GM12878 (cell line): Measurements from ENCODE around the gene TMUB1. TPM values are rescaled to one million over a fixed set of nuclear protein-coding genes. Genes with fewer than 3 reads are reported as not detected.

ENCODE experiments used
- ATAC-seq: fragments of 200-7000 bp; cut with Tn5 transposase; 3 replicates; pipeline ENCODE4 v1.9.1; 2020; ENCODE audit warnings: mild to moderate bottlenecking, moderate library complexity
- BruUV-seq: library from RNA; stranded (reverse); fragments of 400-500 nt; replicated peaks from 2 replicates; lab custom pipeline; 2021; lab: Mats Ljungman, UMichigan
- CTCF ChIA-PET: fragments of 300-600 bp; sonication (Branson Sonifier 250); formaldehyde crosslinking; extraction: SDS; loops from one replicate; lab custom pipeline; 2021; ENCODE audit warnings: inconsistent platforms; lab: Yijun Ruan, JAX
- POLR2A ChIA-PET: fragments of 350-600 bp; formaldehyde crosslinking; extraction: SDS; loops from one replicate; lab custom pipeline; 2021; ENCODE audit warnings: inconsistent platforms; lab: Charles Lee
- RAD21 ChIA-PET: fragments of 300-600 bp; sonication (Branson Sonifier 250); formaldehyde crosslinking; loops from one replicate; lab custom pipeline; 2023; ENCODE audit warnings: antibody characterized with exemption; ENCODE audit not compliant: unreplicated experiment; lab: Charles Lee
- SMC1A ChIA-PET: fragments of 300-600 bp; sonication (Branson Sonifier 250); formaldehyde crosslinking; loops from one replicate; lab custom pipeline; 2023; ENCODE audit not compliant: unreplicated experiment, uncharacterized antibody; lab: Charles Lee
- DNase-seq: peaks from one replicate; pipeline ENCODE4 v3.0.0-alpha.2; 2011; ENCODE audit warnings: low read depth, low spot score
- FAIRE-seq: peaks from 3 replicates; lab custom pipeline; 2011; peaks lifted over from hg19 to GRCh38; lab: Jason Lieb, UNC
- H2AFZ ChIP-seq: 2 replicates; pipeline ENCODE4 v1.6.0; 2011; ENCODE audit warnings: low read depth, low read length, control low read depth; ENCODE audit not compliant: control insufficient read depth
- H3K27ac ChIP-seq: 2 replicates; pipeline ENCODE4 v1.5.1; 2011; ENCODE audit warnings: control low read depth; ENCODE audit not compliant: control insufficient read depth, insufficient read depth
- H3K27me3 ChIP-seq, 2 experiments: replicated peaks in 1 of 2; 2 replicates each; pipeline versions ENCODE4 v1.6.0 to v1.6.1; 2011; ENCODE audit warnings: low read length in 1 of 2; ENCODE audit not compliant: control insufficient read depth in 2 of 2, insufficient read depth in 2 of 2
- H3K36me3 ChIP-seq, 2 experiments: 2 replicates each; pipeline ENCODE4 v1.5.1; 2011; ENCODE audit warnings: low read length in 1 of 2; ENCODE audit not compliant: control insufficient read depth in 2 of 2, insufficient read depth in 2 of 2
- H3K4me1 ChIP-seq: 2 replicates; pipeline ENCODE4 v1.6.1; 2011; ENCODE audit warnings: mild to moderate bottlenecking, low read length, moderate library complexity, mixed read lengths; ENCODE audit not compliant: control insufficient read depth, insufficient read depth
- H3K4me2 ChIP-seq: 2 replicates; pipeline ENCODE4 v1.6.0; 2011; ENCODE audit warnings: control low read depth; ENCODE audit not compliant: control insufficient read depth, insufficient read depth
- H3K4me3 ChIP-seq: fragments of 200-600 bp; sonication (generic); 2 replicates; pipeline ENCODE4 v1.5.1; 2016
- H3K79me2 ChIP-seq: 2 replicates; pipeline ENCODE4 v1.6.0; 2011; ENCODE audit warnings: low read length; ENCODE audit not compliant: control insufficient read depth, insufficient read depth
- H3K9ac ChIP-seq: 2 replicates; pipeline ENCODE4 v1.8.0; 2011; ENCODE audit warnings: low read length, control low read depth, mixed read lengths; ENCODE audit not compliant: control insufficient read depth, insufficient read depth
- H3K9me3 ChIP-seq: replicated peaks from 3 replicates; pipeline ENCODE4 v1.5.1; 2011; ENCODE audit warnings: mild to moderate bottlenecking, low read length; ENCODE audit not compliant: control insufficient read depth, insufficient read depth
- H4K20me1 ChIP-seq: 2 replicates; pipeline ENCODE4 v1.6.0; 2011; ENCODE audit not compliant: control insufficient read depth, insufficient read depth
- CREM ChIP-seq: IDR thresholded peaks from 2 replicates; pipeline ENCODE4 v1.6.1; 2014; ENCODE audit warnings: antibody characterized with exemption, low read depth
- E4F1 ChIP-seq: fragments of 450-650 bp; IDR thresholded peaks from 2 replicates; pipeline ENCODE4 v1.6.1; 2018; ENCODE audit warnings: borderline replicate concordance, mild to moderate bottlenecking; ENCODE audit not compliant: partially characterized antibody
- HDAC2 ChIP-seq: fragments of 200-600 bp; sonication (generic); IDR thresholded peaks from 2 replicates; pipeline ENCODE4 v1.6.1; 2017
- MTA2 ChIP-seq: fragments of 450-650 bp; IDR thresholded peaks from 2 replicates; pipeline ENCODE4 v1.6.1; 2016; ENCODE audit warnings: low read depth, mild to moderate bottlenecking, moderate library complexity
- POLR2AphosphoS2 ChIP-seq: IDR thresholded peaks from 2 replicates; pipeline ENCODE4 v1.6.1; 2011; ENCODE audit warnings: low read depth, mild to moderate bottlenecking, low read length, improper control_type of control experiment, moderate library complexity
- RFX5 ChIP-seq: IDR thresholded peaks from 2 replicates; pipeline ENCODE4 v1.6.1; 2011; ENCODE audit warnings: low read depth, low read length, improper control_type of control experiment
- SUZ12 ChIP-seq: fragments of 200-600 bp; sonication (generic); IDR thresholded peaks from one replicate; pipeline ENCODE4 v1.6.1; 2018; ENCODE audit warnings: antibody characterized with exemption, mild to moderate bottlenecking; ENCODE audit not compliant: unreplicated experiment
- WRNIP1 ChIP-seq: IDR thresholded peaks from 2 replicates; pipeline ENCODE4 v1.6.1; 2011; ENCODE audit warnings: low read depth, low read length, improper control_type of control experiment, borderline replicate concordance
- YY1 ChIP-seq: IDR thresholded peaks from 2 replicates; pipeline ENCODE4 v1.6.1; 2011; ENCODE audit warnings: low read depth, mild to moderate bottlenecking, low read length
- ZNF384 ChIP-seq: IDR thresholded peaks from 2 replicates; pipeline ENCODE4 v1.6.1; 2012; ENCODE audit warnings: low read depth, mild to moderate bottlenecking, low read length, improper control_type of control experiment, borderline replicate concordance
- WGBS: methylation state at CpG from one replicate; pipeline ENCODE4 v1.1.6; 2016; ENCODE audit warnings: low lambda C conversion rate; ENCODE audit not compliant: insufficient replicate concordance, insufficient coverage; ENCODE audit errors: missing lambda C conversion rate; 5-methylcytosine and 5-hydroxymethylcytosine counted together
- in situ Hi-C: fragments of 300-500 bp; cut with MboI; formaldehyde crosslinking; loops from 9 replicates; pipeline ENCODE4 v1.14.3; 2018; ENCODE audit warnings: mixed read lengths
- intact Hi-C: fragments of 100-400 bp; cut with micrococcal nuclease; formaldehyde crosslinking; loops from one replicate; pipeline ENCODE4 v1.14.2; 2022; ENCODE audit not compliant: unreplicated experiment
- polyA plus RNA-seq, 11 experiments: library from polyadenylated mRNA; depleted of rRNA in 4 of 11; unstranded in 6 of 11; stranded (reverse) in 5 of 11; fragments of >200 nt; fragmentation: Nextera tagmentation in 4 of 11; fragmentation: Illumina TruSeq in 1 of 11; extraction: Ambion mirVana in 4 of 11; extraction: Trizol in 1 of 11; gene quantifications; 1 replicate in 1 of 11; 2 replicates in 10 of 11; pipeline versions ENCODE4 v1.2.1 to v1.2.3, GENCODE V29; 2011 to 2016; ENCODE audit warnings: inconsistent platforms in 2 of 11, missing spikeins in 2 of 11, low read depth in 1 of 11
- total RNA-seq, 4 experiments: library from RNA; depleted of rRNA in 3 of 4; stranded (reverse); fragments of >200 nt in 3 of 4; fragmentation: Illumina TruSeq in 1 of 4; extraction: Trizol in 1 of 4; gene quantifications; 2 replicates each; pipeline versions ENCODE4 v1.2.1 to v1.2.3, GENCODE V29; 2013 to 2021

The TMUB1 gene
- total and polyA plus RNA-seq, 10 of the 15 experiments (the other 5 are each of a cell fraction or from before 2014, with no cell fraction given): 0.27 to 79.5 (median 41.3) TPM; not detected in 1

GRCh38 chr7:151118108-151119054, 35.1 kb upstream of the TMUB1 start (continued):
- no peak for TF ChIP-seq WRNIP1

DNA sequence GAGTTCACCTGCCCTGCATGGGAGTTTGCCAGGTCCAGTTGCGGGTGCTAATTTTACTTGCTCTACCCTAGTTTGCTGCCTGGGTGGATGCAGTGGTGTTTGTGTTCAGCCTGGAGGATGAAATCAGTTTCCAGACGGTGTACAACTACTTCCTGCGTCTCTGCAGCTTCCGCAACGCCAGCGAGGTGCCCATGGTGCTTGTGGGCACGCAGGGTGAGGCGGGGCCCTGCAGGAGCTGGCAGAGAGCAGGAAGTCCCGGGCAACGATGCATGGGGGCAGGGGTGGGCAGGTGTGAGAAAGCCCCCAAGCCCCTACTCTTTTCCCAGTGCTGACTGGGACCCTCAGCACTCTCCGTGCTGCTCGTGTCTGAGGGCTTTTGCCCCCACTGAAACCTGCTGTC, 34.3 kb upstream of the TMUB1 start:
- Histone ChIP-seq H3K4me3 (no peak overlapping the region), H3K4me2 (no peak overlapping the region), H3K4me1 (no peaks in the 10 kb centered on the region), H3K9ac (no peak overlapping the region), H3K27me3 (no peaks in the 10 kb centered on the region), H3K27ac (no peak overlapping the region), H3K9me3 (no peaks in the 10 kb centered on the region), H3K79me2 (no peaks in the 10 kb centered on the region), H3K36me3 (peaks cover 3 to 19% of the 10 kb centered on the region in 2 experiments; a peak in 3 of 4 replicates), H4K20me1 (no peaks in the 10 kb centered on the region; the same call in 1 of the 2 replicates), H2AFZ (no peak overlapping the region)
- ATAC-seq: no peak
- no peak for FAIRE-seq
- ChIA-PET POLR2A (no interaction called here), SMC1A (no interaction called here), CTCF (interaction anchor here (1.2 kb wide), 1 partner anchor 28 kb away, joined by 3 read pairs; no protein-coding TSS in a partner anchor), RAD21 (no interaction called here)
- in situ Hi-C loops (no loop called here), intact Hi-C loops (no loop called here)
- 75% methylated on average over 12 of the region's 12 CpGs for WGBS
- BruUV-seq: no TSS peak
- TF ChIP-seq HDAC2 (no peak), MTA2 (no peak), ZNF384 (no peak), CREM (no peak), YY1 (no peak), RFX5 (no peak), SUZ12 (no peak), E4F1 (no peak), POLR2AphosphoS2 (no peak)
- DNase-seq: no peak
